Neural cell (in vitro differentiated cells): ENCODE results near the gene LSM12.

ENCODE experiments used
- POLR2AphosphoS5 ChIP-seq: IDR thresholded peaks from 2 replicates; pipeline ENCODE4 v1.6.1; 2012
- RAD21 ChIP-seq: fragments of 450-650 bp; conservative IDR thresholded peaks from 2 replicates; pipeline ENCODE4 v1.6.1; 2014; ENCODE audit warnings: antibody characterized with exemption, mild to moderate bottlenecking, moderate library complexity
- TF ChIP-seq, protein P1 (sequence below): fragments of 450-650 bp; IDR thresholded peaks from 2 replicates; pipeline ENCODE4 v1.5.1; 2014; ENCODE audit warnings: antibody characterized with exemption, mild to moderate bottlenecking, moderate library complexity; ENCODE audit not compliant: poor library complexity, severe bottlenecking

DNA sequence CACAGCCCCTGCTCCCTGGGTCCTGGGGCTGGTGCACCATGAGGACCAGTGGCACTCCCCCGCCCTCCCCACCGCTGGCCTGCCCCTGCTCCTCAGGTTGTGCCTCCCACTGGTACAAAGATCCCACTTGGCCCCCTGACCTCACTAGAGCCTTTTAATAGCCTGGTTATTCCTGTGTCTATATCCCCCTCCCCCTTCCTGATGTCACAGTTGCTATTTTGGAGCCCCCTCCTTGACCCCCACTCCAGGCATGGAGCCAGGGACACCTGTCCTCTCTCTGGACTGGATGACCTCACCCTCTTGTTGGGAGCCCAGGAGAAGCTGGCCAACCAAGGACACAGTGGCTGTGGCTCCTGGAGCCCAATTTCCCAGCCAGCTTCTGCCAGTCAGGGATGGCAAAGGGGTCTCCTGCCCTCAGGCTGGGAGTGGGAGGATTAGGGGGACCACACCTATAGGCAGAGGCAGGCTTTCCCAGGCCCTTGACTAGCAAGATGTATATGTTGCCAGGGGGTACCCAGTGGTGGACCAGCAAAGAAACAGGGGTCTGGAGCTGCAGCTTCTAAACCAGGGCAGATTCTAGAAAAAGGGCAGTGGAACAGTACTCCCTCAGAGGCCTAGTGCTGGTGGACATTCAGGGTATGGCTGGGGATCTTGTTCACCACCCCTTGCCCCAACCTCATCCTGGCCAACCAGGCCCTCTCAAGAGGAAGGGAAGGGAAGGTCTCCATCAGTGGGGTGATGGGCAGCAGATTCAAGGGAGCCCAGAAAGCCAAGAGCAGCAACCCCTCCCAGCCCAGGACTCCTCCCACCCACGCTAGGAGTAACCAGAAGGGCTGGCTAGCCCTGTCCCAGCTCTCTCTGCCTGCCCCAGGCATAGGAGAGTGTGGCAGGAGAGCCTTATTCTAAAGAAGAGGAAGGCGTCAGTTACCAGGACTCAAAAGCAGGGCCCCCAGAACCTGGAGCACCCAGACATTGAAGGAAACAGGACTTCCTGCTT, 46.1 kb upstream of the LSM12 start:
- TF ChIP-seq POLR2AphosphoS5 (no peak), RAD21 (no peak)
- TF ChIP-seq, protein P1, sequence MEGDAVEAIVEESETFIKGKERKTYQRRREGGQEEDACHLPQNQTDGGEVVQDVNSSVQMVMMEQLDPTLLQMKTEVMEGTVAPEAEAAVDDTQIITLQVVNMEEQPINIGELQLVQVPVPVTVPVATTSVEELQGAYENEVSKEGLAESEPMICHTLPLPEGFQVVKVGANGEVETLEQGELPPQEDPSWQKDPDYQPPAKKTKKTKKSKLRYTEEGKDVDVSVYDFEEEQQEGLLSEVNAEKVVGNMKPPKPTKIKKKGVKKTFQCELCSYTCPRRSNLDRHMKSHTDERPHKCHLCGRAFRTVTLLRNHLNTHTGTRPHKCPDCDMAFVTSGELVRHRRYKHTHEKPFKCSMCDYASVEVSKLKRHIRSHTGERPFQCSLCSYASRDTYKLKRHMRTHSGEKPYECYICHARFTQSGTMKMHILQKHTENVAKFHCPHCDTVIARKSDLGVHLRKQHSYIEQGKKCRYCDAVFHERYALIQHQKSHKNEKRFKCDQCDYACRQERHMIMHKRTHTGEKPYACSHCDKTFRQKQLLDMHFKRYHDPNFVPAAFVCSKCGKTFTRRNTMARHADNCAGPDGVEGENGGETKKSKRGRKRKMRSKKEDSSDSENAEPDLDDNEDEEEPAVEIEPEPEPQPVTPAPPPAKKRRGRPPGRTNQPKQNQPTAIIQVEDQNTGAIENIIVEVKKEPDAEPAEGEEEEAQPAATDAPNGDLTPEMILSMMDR, result no peak
